ENCODE results near the gene JOSD2.

JOSD2 gene

DNA sequence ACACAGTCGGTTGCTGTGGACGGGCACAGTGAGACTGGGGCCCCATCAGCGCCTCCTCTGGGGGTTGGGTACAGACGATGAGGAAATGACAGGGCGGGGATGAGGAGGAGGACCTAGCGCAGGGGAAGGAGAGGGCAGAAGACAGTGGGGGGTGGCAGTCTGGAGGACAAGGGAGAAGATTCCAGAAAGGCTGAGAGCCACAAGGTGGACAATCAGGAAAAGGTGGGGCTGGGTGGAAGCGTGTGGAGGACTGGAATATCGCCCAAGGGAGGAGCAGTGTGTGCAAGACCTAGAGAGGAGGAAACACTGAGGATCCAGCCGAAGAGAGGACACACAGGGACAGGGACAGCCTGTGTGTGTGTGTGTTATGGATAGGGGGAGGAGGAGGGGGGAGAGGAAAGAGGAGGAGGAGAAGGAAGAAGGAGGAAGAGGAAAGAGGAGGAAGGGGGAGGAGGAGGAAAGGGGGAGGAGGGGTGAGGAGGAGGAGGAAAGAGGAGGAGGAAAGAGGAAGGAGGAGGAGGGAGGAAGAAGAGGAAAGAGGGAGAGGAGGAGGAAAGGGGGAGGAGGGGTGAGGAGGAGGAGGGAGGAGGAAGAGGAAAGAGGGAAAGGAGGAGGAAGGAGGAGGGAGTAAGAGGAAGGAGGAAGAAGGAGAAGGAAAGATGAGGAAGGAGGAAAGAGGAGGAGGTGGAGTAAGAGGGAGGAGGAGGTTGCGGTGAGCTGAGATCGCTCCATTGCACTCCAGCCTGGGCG is 18.5 kb downstream of the JOSD2 start:
- DNase-seq, result peak; percentile 53 to 63

DNA sequence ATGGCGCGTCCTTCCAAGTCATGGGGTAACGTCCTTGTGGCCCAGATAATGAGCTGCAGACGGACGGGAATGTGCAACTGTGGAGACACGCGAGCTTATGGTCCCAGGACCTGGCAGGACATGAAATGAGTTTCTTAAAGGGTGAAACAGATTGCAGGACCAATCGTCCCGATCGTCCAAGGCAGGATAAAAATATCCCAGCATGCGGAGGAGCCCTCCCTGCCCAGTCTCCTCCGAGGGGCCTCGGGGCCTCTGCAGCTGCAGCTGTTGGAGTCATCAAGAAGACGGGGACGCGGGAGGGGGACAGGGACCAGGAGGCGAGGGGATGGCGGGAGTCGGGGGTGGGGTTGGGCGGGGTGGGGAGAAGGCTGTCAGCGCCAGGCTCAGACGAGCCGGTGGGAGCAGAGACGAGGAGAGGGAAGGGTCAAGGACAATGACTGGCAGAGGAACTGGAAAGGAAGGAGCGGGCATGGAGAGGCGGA is 20.0 kb downstream of the JOSD2 start:
- DNase-seq, result no peak

DNA sequence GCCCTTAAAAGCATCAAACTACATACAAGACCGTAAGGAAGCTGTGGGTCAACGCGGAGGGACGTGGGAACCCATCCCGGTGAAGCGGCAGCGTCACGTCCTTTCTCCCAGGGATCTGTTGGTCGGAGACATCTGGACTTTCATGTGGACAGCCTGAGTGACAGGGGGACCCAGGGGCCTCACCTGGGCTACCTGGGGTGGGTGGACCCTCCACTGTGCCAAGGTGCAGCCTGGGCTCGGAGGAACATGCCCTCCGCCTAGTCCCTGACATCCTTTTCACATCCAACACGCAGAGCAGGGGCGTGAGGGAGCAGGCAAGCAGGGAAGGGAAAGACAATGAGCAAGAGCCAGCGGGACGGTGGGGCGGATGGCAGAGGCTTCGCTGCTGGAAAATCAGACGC is 20.6 kb downstream of the JOSD2 start:
- DNase-seq, result no peak

DNA sequence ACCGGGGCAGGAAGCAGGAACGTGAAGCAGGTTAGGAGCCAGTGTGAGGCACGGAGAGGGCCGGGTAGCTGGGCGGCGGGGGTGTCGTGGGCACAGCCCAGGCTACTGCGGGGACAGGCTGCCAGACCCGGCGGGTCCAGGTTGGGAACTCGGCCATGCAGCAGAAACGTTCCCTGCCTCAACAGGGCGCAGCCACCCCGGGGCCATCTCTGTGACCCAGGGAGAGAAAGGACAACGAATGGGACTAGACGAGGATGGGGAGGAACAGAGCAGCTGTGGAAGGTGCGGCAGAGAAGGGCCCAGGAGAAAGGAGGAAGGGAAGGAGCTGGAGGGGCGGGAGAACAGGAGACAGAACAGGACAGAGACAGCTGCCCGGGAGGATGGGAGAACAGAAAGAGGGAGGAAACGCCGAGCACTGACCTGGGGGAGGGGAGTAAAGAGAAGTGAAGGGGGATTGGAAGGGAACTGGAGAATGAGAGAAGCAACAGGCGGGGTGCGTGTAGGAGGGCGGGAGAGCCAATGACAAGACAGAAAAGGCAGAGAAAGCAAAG is 21.5 kb downstream of the JOSD2 start:
- DNase-seq, result no peak

DNA sequence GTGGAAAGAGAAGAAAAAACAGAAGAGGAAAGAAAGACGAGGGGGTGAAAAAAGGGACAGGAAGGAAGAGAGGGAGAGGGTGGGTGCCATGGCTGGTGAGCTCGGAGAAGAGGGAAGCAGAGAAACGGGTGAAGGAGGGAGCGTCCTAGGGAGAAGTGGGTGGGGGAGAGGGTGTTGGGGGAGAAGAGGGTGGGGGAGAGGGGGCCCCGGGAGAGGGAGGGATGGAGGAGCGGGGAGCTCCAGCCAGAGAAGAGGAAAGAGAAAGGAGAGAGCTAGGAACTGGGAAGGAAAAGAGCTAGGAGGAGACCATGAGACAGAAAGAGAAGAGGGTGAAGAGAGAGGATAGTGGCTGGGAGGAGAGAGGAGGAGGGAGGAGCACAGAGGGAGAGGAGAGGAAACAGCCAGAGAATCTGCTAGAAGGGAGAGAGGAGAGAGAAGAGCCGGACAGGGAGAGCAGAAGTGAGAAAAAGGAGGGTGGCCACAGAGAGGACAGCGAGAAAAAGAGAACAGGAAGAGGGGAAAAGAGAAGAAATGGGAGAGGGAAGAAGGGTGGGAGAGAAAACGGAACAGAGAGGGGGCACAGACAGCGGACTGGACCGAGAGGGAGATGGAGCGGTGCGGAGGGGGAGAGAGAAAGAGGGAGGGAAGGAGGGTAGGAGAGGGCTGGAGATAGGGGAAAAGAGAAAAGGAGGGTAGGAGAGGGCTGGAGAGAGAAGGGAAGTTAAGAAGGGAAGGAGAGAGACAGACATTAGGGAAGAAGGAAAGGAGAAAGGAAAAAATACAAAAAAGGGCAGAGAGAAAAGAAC is 22.4 kb downstream of the JOSD2 start:
- DNase-seq, result no peak

DNA sequence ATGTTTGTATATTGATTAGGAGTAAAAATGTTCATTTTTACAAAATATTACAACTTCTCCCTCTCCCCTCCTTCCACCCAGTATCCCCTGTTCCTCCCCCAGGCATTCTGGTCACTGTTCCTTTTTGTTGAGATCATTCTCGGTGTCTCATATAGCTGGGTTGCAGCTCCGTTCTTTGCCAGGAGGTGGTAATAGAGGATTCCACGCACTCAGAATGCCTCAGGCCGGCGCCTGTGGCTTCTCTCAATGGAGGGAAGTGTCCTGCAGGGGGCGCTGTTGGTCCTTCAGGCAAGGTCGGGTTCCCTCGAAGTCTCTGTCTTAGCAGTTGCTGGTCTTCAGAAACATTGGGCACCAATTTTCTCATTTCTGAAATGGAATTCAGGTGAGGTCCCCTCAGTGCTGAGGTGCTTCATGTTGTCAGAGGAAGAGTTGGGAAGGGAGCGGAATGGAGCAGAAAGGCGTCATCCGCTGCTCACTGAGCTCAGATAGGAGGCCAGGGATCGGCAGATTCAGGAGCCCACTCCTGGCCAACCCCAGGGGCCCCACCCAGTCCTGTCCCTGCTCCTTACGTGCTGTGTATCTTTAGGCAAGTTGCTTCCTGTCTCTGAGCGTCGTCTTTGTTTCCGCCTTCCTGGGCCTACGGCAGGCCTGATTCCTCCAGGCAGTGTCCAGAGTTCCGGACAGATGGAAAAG is 24.0 kb downstream of the JOSD2 start:
- peak; percentile 85 to 86 for DNase-seq

DNA sequence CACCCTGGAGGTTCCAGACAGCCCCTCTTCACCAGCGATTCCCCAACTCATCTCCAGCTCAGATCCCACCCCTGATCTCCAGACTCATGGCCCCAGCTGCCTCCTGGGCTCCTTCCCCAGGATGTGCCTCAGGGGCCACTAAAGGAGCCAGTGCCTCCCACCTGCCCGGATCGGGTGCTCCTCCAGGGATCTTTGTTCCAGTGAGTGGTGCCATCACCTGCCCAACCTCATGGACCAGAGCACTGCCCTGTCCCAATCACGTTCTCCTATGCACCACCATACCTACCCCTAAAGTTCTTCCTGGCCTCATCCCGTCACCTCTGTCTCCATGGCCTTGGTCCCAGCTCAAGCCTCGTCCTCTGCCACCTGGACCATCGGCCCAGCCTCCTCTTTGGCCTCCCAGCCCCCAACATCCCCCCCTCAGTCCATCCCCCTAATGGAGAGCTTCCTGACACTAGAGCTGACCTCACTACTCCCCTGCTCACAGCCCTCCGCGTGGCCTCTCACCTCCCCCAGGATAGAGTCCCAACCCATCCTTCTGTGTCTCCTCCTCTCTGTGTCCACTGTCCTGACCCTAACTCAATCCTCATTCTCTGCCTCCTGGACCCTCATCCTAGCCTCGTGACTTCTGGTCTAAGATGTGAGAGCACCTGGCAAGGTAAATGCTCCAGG is 25.6 kb downstream of the JOSD2 start:
- no peak for DNase-seq

DNA sequence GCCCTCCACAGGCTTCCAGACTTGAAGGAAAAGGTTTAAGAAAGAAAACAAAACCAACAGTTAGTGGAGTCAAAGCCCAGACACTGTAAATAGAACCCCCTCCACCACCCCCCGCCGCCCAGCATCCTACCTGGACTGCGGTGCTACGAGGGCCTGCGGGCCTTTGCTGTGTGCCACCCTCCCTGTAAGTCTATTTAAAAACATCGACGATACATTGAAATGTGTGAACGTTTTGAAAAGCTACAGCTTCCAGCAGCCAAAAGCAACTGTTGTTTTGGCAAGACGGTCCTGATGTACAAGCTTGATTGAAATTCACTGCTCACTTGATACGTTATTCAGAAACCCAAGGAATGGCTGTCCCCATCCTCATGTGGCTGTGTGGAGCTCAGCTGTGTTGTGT is 28.1 kb downstream of the JOSD2 start:
- DNase-seq, result no peak

DNA sequence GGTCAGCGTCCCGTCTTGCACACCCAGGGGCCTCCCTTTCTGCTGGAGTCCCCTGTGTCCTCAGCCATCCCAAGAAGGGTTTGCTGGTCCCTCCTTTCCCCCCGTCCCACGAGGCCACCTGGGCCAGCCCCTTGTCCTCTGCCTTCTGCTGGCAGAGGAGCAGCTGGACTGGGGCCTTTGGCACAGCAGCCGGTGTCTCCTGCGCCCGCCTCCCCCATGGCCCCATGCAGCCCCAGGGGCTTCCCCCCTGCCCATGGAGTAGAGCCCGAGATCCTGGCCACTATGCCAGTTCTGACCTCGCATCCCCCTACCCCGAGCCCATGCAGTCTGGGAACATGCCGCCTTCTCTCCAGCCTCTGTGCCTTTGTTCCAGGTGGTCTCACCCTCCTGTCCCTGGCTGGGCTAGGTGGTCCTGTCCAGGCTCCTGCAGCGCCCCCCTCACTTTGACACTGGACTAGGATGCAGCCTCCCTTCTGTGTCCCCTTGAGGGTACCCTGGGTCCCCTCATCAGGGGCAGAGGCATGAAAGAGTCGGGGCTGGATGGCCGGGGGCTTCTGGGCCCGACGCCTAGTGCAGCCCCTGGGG is 28.6 kb downstream of the JOSD2 start:
- no peak for DNase-seq

DNA sequence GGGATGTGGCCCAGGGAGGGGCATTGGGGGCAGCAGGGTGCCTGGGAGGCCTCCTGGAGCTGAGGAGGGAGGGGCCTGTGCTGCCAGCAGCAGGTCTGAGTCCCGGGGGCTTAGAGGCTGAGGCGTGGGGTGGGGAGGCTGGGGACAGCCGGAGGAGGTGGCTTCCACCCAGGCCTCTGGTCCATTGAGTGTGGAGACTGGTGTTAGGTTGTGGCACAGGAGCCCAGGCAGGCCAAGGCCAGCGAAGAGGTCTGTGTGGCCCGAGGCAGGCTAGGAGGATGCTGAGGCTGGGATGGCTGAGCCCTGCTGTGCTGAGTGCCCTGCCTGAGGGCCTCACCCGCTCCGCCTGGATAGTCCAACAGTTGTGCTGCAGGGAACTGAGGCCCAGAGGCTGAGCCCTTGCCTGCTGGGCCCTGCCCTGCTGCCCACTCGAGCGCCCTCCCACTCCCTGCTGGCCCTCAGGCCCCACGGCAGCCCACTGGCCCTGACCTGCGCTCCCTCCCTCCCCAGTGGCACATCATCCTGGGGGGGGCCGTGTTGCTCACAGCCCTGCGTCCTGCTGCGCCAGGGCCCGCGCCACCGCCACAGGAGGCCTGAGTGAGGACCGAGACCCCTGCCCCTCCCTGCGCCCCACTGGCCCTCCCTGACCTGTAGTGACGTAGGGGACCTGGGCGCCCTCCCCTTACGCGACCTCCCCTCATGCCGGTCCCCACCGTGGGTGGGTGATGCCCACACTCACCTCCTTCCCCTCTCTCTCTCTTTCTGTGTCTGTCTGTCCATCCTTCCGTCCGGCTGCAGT is 29.4 kb downstream of the JOSD2 start:
- no peak for DNase-seq

DNA sequence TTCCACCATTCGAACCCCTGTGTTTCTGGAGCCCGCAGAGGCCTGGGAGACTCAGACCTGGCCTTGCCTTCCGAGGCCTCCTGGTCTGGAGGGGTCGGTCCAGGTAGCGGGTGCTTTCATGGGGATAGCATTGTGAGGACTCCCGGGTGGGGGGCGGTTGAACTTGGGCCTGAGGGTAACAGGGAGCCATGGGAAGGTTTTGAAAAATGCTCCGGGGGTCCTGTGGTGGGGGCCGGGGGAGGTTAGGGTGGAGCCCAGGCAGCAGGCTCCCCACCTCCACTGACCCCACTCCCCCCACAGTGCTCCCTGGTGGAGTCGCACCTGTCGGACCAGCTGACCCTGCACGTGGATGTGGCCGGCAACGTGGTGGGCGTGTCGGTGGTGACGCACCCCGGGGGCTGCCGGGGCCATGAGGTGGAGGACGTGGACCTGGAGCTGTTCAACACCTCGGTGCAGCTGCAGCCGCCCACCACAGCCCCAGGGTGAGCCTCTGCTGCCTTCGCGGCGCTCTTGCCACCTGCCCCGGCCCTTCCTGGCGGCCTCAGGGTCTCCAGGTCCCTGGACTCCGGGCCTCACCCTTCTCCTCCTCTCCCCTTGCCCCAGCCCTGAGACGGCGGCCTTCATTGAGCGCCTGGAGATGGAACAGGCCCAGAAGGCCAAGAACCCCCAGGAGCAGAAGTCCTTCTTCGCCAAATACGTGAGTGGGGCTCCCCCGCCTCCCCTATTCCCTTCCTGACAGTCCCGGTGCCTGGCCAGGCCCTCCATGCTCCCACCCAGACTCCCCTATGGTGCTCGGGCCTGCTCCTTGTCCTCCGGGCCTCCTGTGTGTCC is 30.5 kb downstream of the JOSD2 start:
- DNase-seq, result no peak

DNA sequence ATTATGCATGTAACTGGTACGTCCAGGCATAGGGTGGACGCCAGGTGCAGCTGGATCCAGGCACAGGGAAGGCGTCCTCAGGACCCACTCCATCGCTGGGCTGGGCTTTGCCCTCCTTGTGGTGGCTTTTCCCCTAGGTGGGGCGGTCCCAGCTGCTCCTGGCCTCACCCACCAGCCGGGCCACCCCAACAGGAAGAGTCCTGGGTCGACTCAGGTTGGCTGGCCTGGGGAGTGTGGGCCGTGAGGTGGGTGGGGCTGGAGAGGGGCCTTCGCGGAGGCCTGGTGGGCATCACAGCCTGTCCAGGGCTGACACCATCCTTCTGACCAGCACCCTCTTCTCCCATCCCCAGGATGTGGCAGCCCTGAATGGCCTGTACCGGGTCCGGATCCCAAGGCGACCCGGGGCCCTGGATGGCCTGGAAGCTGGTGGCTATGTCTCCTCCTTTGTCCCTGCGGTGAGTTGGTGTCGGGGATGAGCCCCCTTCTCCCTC is 31.2 kb downstream of the JOSD2 start:
- DNase-seq, result no peak

DNA sequence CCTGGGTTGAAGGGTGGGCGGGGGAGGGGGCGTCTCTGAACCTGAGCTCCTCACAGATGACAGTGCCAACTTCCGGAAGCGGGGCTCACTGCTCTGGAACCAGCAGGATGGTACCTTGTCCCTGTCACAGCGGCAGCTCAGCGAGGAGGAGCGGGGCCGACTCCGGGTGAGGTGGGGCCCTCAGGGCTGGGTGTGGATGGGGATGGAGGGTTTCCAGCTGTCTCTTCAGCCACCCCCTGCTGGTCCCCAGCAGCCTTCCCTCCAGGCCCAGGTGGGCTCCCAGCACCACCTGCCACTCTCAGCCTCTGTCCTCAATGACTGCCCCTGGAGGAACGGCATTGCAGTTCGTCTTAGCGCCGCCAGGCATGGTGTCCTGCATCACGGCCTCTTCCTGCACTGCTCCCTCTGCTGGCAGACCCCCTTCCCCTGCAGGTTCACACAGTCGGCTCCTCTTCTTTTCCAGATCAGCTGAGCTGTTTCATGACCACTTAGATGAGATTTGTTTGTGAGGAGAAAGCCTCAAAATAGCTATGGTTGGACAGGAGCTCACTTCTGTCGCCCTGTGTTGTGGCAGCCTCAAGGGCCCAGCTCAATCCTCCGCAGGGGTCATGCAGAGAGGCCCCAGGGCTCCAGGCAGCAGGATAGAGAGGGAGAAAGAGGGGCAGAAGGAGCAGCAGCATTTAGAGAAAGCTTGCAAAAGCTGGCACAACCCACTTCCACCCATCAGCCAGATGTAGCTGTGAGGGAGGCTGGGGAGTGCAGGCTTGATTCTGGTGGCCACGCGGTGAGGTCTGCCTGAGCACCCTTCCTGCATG is 31.9 kb downstream of the JOSD2 start:
- peak in 1 of 2 experiments; percentile 48 for DNase-seq

DNA sequence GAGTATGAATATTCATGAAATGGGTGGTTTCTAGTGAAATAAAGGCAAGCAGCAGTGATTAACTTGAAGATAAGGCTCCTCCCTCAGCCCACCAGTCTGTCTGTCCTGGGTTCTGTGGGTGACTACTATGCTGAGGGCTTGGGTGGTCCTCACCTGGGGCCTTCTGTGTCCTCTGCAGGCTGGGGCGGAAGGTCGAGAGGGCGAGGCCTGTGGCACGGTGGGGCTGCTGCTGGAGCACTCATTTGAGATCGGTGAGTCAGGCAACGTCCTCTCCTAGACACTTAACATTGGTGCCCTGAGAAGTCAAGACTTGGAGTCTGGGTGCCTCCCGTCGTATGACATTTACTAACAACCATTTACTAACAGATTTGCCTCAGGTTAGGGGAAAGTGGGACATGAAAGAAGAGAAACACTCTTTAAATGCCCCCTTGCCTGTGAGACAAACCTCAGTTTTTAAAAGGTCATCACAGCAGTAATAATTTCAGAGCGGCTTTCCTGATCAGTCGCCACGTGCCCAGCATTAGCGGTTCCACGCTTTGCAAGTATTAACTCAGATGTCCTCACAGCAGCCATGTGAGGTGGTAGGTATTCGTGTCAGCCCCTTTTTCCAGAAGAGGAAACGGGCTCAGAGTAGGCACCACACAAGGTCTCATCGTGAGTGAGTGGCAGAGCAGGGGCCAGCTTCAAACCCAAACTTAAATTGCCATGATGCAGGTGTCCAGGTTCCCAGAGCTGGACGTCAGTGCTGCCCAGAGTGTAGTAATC is 33.1 kb downstream of the JOSD2 start:
- no peak for DNase-seq

DNA sequence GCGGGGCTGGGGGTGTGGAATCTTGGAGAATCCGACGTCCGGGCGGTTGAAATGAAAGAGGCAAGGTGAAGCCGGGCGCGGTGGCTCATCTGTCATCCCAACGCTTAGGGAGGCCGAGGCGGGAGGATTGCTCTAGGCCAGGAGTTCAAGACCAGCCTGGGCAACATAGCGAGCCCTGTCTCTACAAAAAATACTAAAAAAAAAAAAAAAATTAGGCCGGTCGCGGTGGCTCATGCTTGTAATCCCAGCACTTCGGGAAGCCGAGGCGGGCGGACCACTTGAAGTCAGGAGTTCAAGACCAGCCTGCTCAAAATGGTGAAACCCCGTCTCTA is 34.1 kb downstream of the JOSD2 start:
- DNase-seq, result no peak

DNA sequence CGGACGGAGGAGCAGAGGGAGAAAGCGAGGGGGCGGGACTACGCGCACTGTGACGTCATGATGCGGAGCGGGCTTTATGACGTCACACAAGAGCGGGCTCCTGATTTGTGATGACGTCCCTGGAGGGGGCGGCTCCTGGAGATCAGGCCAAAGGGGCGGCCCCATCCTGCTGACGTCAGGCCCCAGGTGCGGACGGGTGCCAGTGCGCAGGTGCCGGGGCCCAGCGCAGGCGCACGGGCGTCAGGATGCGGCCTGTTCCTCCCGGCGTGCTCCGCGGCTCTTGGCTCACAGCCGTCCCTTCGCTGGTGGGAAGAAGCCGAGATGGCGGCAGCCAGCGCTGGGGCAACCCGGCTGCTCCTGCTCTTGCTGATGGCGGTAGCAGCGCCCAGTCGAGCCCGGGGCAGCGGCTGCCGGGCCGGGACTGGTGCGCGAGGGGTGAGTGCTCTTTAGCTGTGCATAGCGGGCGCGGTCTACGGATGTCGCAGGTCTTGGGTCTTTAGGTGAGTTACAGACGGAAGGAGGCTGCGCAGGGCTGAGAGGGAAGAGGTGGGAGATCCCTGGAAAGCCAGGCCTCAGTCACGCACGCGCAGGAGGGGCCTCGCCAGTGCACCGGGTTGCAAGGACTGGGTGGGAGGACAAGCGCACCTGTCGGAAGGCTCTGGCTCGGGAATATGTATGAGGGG is 34.6 kb downstream of the JOSD2 start, which contains the start of the genes EMC10 and GARIN5A:
Gene EMC10 (plus strand): TSS at position 284 of the 683 bp plus-strand sequence. CDS start 38 bp downstream, at position 322.
Gene GARIN5A (minus strand): TSS at position 625 of the 683 bp plus-strand sequence. CDS start 460 bp downstream, at position 165.
- DNase-seq, result peak; percentile 96 to 97

DNA sequence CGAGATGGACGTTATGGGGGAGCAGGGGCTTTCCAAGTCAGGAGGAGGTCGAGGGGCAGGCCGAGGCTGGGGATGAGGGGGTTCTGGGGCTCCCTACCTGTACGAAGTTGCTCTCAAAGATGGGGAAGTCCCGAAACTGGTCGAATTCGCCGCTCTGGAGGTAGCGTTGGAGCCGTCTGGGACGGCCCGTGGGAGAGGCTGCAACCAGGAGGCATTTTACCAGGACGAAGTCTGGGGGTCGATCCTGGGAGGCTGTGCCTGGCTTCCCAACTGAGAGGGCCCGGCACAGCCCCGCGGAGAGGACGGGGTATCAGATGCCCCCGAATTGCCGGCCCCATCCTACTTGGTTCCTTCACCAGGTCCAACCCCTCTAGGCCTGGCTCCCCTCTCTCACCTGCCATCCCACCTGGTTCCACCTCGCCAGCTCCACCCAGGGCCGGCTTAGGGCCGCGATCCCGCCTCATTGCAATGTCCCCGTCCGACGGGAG is 35.2 kb downstream of the JOSD2 start:
- no peak for DNase-seq
